CD4-positive, alpha-beta T cell treated with Interleukin-12 subunit alpha and Interleukin-12 subunit beta, for 1 hour (primary cell): ENCODE results near the gene PPHLN1.

Experiments
- DNase-seq: peaks from one replicate; pipeline ENCODE4 v3.0.0-alpha.2; 2020

PPHLN1 gene

DNA sequence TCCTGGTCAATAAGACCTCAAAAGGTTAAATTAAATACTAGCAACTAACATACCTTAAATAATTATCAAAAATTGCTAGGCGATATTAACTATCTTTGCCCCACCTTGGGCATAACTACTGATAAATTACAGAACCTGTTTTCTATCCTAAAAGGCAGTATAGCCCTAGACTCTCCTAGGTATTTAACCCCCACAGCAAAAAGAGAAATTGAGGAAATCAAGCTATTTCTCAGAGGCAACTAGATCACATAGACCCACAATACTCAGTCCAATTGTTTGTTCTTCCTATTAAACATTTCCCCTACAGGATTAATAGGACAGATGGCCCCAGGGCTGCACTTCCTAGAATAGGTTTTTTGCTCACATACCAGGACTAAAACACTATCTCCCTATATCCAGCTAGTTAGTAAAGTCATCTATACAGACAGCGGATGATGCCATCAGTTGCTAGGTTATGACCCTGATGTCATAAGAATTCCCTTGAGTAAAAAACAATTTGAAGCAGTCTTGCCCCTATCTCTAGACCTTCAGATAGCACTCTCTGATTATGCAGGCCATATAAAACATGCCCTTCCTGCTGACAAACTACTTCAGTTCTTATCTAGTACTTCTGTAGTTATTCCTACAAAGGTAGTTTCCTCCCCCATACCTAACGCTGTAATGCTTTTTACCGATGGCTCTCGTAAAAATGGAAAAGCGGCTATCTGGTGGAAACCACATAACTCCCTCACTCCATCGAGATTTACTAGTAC is 118.4 kb downstream of the PPHLN1 start:
- DNase-seq = no peak

DNA sequence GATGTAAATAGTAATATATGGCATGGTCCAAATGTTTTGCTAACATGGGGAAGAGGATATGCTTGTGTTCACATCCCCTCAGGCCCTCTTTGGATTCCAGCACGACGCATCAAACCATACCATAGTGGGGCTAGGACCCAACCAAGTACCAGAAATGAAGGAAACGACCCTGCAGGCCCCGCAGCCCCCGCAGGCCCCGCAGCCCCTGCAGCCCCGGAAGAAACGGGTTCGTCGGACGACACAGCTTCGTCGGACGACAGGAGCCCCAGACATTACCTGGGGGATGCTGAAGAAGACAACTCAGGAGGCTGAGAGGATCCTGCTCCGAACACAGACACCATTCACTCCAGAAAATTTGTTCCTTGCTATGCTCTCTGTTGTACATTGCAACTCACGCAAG is 119.9 kb downstream of the PPHLN1 start:
- DNase-seq = no peak

DNA sequence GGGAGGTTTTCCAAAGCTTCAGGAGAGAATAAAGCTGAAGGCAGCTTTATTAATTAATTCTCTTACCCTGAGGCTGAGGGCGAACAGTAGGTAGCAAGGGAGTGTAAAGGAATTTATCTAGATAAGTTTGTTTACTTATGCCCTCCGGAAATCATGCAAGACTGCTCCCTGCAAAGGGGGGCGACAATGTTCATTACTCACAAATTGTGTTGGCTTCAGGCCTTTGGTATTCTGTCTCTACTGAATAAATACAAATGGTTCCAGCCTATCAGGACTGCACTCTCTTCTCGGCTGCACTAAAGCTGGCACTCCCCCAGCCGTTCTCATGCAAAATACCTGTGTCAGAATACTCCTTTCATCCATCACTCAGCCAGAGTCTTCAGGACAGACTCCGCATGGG is 120.8 kb downstream of the PPHLN1 start:
- DNase-seq = no peak

DNA sequence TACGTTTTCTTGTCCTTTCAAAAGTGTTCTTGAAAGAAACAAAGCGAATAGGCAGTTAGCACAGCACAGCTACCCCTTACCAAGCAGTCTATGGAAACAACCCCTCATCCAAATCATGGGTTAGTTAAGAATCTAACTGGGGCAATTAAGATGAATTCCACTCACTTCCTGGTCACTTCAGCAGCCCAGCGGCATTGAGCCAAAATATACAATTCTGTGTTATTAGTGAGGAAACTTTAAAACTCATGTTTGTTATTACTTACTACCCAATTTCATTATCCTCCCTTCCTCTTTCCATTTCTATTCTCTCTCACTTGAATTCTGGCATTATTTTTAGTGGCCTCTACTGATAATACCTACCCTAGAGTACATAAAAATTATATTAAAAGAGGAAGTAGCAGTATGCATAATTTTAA is 121.4 kb downstream of the PPHLN1 start:
- DNase-seq = no peak

DNA sequence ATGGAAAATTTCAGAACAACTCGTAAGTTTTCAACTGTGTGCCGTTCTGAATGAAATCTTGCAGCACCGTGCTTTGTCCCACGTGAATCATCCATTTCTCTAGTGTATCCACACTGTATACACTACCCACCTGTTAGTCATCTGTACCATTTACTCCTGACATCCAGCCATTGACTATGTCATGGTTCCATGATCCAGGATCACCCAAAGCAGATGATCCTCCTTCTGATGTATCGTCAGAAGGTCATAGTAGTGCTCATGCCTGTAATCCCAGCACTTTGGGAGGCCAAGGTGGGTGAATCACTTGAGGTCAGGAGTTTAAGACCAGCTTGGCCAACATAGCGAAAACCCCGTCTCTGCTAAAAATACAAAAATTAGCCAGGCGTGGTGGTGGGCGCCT is 122.9 kb downstream of the PPHLN1 start:
- no peak for DNase-seq

DNA sequence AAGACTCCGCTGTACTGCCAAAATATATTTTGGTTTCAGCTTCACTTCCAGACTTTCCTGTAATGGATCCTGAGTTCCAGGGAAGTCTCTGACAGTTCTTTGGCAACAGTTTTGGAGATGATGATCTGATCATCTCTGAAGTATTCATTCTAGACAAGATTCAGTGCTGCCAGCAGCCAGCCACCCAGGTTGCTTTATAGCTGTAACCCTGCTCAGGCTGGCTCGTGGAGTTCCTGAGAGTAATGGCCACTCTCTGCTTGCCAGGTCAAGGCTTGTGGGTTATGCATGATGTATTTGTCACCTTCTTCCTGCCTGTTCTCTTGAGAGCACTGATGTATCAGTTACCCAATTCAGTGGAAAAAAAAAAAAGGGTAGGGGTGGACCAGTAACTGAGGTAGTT is 124.3 kb downstream of the PPHLN1 start:
- DNase-seq = no peak

DNA sequence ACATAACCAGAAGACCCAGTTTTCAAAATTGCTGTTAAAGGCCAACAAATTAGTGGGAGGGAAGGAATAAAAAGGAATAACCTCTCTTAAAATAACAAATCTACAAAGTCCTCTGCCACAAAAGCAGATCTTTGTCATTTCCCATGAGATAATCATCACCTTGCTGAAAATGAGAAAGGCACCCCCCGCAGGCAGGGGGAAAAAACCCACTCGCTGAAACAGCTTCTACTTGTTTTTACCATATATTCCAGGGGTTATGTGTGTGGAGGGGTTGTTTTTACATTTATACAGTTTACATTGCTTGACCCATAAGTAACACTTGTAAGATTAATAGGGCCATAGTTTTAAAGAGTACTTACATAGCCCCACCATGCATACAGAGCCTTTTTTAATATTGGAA is 132.6 kb downstream of the PPHLN1 start:
- no peak for DNase-seq

DNA sequence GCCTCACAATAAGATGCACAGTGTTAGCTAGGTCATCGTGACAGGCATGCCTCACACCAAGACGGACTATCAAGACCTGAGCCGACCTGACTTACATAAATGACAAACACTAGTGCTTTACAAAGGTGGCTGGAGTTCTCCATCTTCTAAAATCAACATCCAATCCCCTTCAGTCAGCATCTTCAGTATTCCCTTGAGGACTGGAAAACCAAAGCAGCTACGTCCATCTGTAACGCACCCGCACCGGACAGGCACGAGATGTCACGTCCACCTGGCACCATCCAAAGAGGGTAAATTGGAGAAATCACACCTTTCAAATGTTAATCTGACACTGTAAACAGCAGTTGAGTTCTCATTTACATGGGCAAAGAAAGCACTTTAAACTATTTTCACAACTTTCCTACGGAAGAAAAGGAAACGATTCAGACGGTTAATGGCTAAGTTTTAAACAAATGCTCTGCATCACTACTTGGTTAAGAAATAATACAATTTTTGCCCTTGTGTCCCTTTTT is 133.4 kb downstream of the PPHLN1 start:
- DNase-seq = no peak

DNA sequence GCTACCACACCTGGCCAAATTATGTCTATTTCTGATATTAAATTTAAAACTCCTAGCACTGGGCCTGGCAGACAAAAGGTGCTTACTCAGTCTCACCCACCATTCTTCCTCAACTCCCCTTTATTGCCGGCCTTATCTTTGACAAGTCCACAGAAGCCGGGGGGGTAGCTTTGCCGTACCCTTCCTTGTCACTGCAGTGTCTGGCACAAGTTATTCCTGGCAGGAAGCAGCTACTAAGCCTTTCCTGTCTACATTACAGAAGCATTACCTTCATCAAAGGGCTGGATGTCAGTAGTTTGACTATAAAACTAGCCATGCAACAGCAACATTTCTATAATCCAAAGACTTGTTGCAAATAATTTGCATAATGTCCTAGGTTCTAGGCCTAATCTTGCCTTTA is 136.5 kb downstream of the PPHLN1 start:
- DNase-seq = no peak

DNA sequence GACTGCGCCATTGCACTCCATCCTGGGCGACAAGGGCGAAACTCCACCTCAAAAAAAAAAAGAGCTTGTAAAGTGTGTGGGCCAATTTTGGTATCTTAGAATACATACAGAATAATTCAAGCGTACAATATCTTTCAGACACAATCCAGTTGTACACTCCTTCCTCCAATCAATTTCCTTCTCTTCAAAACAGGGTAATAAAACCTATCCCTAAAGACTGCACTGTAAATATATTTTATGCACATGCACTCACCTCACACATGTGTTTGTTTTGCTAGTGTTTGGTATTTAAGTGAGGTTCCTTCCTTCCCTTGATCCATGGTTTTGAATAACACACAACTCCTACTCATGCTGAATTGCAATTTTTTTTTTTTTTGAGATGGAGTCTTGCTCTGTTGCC is 137.7 kb downstream of the PPHLN1 start:
- DNase-seq = no peak

DNA sequence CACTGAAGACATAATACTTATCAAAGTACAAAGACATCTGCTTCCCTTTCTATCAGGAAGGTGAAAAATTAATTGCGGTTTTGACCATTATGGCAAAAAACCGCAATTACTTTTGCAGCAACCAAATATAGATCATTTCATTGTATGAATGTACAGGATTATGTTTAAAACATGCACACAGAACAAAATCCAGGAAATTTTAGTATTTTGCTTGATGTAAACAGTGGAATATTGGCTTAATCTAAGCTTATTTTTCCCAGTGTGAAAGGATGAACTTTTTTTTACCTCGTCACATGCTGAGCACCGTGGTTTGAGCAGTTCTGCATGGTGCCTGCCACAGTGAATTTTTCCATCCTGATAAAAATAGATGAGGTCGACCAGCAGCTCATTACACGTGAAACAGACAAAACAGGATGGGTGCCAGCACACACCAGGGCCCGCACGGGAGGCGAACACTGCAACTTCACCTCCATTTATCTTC is 142.4 kb downstream of the PPHLN1 start:
- DNase-seq = no peak

DNA sequence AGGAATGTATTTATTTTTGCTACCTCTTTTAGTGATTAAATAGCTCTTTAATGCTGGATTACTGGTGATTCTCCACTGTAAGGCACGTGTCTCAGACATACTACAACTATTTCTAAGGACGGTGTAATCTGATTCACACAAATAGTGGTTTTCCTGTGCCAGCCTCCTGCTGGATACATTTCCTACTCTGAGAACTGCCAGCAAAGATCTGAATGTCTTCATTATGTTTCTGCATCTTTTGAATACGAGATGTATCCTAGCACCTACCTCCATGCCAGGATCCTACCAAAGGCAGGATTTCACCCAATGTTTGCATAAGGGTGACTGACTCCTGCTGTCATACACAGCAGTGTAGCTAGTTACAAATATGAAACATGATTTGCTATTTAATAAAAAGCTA is 143.0 kb downstream of the PPHLN1 start:
- no peak for DNase-seq

DNA sequence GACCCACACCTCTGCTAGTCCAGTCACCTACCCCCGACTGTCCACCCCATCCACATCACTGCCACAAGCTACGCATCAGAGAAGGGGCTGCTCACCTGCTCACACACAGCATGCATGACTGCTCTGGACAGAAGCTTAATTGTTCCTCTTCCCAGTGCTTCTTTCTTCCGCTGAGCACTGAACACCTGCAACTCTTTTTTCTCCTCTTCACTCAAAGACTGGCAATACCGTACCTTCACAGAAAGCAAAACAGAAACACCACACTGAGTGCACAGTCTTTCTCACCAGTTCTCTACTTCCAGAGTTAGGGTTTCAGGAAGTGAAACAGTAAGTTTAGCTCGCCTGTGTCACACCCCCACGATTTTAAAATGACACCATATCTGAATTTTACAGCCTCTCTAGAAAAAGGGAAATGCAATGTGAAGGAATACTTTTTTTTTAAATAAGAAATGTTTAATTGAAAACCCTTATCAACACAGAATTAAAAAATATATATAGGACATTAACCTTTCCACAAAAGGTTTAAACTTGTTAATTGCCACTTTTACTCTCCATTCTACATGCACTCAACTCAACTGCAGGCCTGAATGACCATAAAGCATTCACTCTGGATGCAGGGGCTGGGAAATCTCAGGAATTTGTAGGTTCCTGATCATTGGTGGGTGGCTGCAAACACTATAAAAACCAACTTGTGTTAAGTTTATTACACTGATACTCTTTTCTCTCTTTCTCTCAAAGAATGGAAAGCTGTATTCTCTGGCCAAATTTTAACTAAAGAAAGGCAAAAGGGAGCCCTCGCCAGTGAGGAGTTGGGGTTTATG is 143.6 kb downstream of the PPHLN1 start:
- DNase-seq = no peak

DNA sequence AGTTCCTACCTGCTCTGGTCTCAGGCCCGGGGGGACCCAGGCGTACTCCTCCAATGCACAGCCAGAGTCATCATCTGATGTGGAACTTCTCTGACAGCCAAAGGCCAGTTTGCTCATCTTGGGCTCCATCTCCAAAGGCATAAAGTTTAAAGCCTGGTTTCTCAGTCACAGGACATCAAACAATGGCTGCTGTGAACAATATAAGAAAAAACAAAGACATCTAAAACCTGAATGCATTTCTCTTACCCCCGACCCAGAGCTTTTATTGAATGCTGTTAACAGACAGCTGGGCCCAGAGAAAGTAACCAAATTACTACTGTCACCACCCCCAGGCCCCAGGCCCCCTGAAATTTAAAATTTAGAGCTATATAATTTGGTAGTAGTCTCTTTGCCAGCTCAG is 146.4 kb downstream of the PPHLN1 start:
- no peak for DNase-seq

DNA sequence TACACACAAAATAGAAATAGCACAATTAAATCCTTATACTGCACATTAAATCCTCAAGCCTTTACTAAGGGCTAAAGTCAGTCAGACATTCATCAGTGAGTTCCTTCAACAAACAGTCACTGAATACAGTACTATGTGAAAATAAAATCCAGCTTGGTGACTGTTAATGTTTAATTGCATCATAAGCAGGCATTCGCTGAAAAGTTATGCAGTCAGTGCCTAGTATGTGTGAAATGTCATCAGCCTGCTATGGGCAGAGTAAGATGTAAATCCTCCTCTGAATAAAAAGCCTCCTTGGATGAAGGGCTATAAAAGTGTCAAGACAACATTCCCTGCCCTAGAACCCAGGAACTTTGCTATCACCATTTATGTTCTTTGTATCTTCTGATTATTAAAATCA is 147.2 kb downstream of the PPHLN1 start:
- no peak for DNase-seq

DNA sequence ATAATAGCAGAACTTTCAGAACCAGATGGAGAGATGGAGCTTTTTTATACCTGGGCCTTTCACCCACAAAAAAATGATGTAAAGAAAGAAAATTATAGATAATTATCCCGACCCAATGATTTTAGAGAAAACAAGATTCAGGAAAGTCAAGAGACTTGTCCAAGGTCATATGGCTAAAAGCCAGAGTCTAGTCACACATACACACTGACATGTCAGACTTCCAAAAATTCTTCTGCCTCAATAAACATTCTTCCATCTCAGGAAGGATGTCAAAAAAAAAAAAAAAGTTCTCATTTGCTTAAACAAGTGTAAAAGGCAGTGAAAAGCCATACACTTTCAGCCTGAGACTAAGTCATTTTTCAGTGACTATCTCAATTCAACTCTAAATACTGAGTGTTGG is 147.6 kb downstream of the PPHLN1 start:
- DNase-seq = no peak

DNA sequence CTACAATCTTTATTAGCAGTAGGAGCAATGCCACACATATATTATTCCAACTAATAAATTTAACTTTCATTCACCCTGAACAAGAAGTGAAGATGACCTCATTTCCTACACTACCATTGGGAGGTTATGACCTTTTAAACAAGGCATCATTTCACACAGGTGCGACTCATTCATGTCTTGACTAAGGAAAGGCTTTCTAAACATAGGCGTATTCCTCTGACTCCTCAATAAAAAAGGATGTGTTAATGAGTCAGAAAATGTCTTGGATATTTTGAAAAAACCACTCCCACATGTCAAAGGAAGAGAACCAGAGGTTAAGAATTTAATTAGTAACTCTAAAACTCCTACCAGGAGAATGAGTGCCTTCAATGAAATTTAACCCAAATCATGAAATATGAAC is 148.4 kb downstream of the PPHLN1 start:
- no peak for DNase-seq

DNA sequence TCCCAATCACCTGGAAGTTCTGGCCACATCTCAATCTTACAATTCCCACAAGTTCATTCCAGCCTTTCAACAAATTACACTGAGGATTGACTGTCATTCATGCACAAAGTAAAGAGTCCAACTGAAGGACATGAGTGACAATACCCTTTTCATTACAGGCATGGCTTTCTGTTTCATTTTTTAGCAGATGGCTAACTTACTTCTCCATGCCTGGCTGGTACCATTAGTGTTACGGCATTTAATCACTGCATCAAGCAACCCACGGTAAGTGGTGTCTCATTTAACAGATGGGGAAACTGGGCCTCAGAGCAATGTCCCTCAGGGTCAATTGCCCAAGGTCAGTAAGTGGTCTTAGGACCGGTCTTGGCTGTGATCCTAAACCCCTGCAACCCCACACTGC is 149.1 kb downstream of the PPHLN1 start:
- DNase-seq = no peak

DNA sequence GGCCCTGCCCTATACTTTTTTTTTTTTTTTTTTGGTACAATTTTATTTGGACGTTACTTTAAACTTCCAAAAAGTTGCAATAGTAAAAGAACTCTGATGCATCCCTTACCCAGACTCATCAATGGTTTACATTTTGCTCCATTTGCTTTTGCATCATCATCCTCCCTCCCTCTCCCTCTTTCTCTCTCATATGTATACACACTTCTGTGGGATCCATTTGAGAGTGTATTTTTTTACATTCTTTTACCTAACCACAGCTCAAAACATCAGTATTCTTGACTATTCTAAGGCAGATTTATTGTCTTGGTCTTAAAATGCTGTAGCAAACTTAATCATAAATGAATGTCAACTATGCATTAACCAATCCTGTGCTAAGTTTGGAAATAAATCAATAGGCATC is 152.0 kb downstream of the PPHLN1 start:
- no peak for DNase-seq

DNA sequence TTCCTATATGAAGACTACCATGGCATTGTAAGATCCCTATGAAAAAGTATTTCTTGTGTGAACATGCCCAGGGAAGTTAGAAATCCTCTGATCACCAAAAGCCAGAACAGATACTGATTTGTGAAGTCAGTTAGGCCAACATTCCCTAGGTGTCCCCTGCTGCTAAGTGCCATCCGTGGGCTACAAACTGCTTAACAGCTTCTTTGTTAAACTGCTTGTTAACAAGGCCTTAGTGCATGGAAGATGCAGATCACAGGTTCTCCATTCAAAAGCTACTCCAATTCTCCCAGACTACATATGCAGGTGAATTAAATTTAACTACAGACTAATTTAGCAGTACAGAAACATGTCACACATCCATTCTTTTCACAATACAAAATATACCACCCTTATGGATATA is 155.4 kb downstream of the PPHLN1 start:
- DNase-seq = no peak

DNA sequence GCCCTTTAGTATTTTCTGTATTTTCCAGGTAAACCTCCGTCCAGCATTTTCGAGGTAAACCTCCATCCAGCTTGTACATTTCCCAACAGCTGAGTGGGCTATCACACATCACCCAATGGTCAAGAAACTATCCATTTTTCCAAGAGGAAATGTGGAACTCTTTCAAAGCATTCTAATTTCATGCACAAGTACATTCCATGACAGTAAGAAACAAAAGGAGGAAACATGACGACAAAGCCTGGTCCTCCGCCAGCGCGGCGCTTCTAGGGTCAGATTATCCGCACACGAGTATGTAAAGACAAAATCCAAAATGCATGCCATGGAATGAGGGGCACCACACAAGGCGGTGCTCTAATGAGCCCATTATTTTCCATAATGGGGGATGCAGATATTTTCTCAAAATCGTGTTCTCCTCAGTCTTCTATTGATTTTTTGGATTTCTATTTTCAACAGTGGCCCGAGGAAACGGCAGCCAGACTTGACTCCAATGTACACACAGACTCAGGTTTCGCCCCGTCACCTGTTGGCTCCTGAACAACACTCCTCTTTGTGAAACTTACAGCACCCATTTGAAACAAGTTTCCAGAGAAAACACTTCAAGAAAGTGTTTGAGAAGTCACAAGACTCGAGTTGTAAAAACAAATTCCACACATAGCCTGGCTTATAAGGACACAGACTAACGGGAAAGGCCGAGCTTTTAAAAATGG is 156.2 kb downstream of the PPHLN1 start:
- no peak for DNase-seq

DNA sequence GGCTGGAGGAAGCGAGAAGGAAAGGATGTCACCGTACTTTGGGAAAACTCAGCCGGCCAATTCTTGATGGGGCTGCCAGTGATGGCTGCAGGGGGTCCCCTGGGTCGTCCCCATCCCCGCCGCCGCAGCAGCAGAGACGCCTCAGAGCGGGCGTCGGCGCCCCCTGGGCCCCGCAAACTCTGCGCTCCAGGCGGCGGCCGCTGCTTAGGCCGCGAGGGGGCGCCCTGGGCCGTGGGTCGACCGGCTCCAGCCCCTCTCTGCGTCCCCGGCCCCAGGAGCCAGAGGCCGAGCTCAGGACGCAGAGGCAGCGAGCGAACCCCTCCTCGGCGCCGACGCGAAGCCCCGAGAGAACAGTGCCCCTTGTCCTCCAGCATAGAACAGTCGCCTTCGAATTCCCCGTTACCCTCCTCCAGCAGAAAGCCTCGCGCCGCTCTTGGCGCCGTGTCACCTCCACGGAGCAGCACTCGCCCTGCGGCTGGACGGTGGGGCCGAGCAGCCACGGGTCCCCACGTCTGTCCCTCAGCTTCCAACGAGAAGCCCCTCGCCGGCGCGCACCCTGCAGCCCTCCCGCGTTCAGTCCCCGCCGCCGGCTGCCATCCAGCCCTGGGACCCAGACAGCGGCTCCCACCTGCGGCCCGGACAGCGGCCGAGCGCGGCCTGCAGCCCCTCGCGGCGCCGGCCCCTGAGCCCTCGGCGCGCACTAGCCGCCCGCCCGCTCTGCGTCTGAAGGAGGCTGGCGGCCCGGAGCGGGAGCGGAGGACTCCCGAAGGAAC is 157.0 kb downstream of the PPHLN1 start:
- DNase-seq = peak; percentile 34

DNA sequence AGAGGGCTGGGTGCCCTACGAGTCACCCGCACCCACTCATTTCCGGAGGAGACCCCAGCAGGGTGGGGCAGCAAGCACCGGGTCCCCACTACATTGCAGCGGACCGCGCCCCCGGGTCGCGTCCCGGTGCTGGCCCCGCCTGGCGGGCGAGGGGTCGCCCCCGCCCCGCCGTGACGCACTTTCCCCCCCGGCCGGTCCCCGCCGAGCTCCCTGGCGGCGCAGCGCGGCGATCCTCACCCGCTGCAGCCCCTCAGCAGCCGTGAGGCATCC is 157.5 kb downstream of the PPHLN1 start:
- peak; percentile 14 for DNase-seq
